Liver (tissue), 3 donors: ENCODE measurements around the gene MRPL37.

Experiments used
- EGR1 ChIP-seq, 2 donors: IDR thresholded peaks; 2 replicates each; pipeline ENCODE4 v1.6.1; 2016 to 2018; ENCODE audit warnings: antibody characterized with exemption in 2 of 2, low read depth in 2 of 2
- GABPA ChIP-seq, 2 donors: IDR thresholded peaks in 1 of 2; conservative IDR thresholded peaks in 1 of 2; 2 replicates each; pipeline ENCODE4 v1.6.1; 2016; ENCODE audit warnings: antibody characterized with exemption in 2 of 2, mild to moderate bottlenecking in 1 of 2, moderate library complexity in 1 of 2
- HNF4G ChIP-seq: IDR thresholded peaks from 2 replicates; pipeline ENCODE4 v1.6.1; 2016; ENCODE audit warnings: antibody characterized with exemption
- JUND ChIP-seq, 2 donors: IDR thresholded peaks; 2 replicates each; pipeline ENCODE4 v1.6.1; 2016; ENCODE audit warnings: antibody characterized with exemption in 2 of 2
- RAD21 ChIP-seq, 2 donors: IDR thresholded peaks; 2 replicates each; pipeline ENCODE4 v1.6.1; 2016; ENCODE audit warnings: antibody characterized with exemption in 2 of 2, mild to moderate bottlenecking in 2 of 2
- TAF1 ChIP-seq: conservative IDR thresholded peaks from 2 replicates; pipeline ENCODE4 v1.6.1; 2016; ENCODE audit warnings: antibody characterized with exemption, mild to moderate bottlenecking
- YY1 ChIP-seq: IDR thresholded peaks from 2 replicates; pipeline ENCODE4 v1.6.1; 2016; ENCODE audit warnings: antibody characterized with exemption, mild to moderate bottlenecking
- TF ChIP-seq, protein P1 (sequence below): fragments of 150-350 bp; IDR thresholded peaks from 2 replicates; pipeline ENCODE4 v1.5.1; 2017; ENCODE audit warnings: improper control_type of control experiment, low read depth, low read length; ENCODE audit not compliant: missing input control
- TF ChIP-seq, protein P2 (sequence below): IDR thresholded peaks from 2 replicates; pipeline ENCODE4 v1.6.1; 2016; ENCODE audit warnings: antibody characterized with exemption, mild to moderate bottlenecking
- TF ChIP-seq, protein P3 (sequence below): IDR thresholded peaks from 2 replicates; pipeline ENCODE4 v1.6.1; 2016; ENCODE audit warnings: antibody characterized with exemption
- TF ChIP-seq, protein P4 (sequence below): IDR thresholded peaks from 2 replicates; pipeline ENCODE4 v1.6.1; 2016; ENCODE audit warnings: antibody characterized with exemption
- TF ChIP-seq, protein P5 (sequence below): IDR thresholded peaks from 2 replicates; pipeline ENCODE4 v1.6.1; 2016; ENCODE audit warnings: antibody characterized with exemption
- donor health status: healthy.
- donor health status: healthy.

DNA sequence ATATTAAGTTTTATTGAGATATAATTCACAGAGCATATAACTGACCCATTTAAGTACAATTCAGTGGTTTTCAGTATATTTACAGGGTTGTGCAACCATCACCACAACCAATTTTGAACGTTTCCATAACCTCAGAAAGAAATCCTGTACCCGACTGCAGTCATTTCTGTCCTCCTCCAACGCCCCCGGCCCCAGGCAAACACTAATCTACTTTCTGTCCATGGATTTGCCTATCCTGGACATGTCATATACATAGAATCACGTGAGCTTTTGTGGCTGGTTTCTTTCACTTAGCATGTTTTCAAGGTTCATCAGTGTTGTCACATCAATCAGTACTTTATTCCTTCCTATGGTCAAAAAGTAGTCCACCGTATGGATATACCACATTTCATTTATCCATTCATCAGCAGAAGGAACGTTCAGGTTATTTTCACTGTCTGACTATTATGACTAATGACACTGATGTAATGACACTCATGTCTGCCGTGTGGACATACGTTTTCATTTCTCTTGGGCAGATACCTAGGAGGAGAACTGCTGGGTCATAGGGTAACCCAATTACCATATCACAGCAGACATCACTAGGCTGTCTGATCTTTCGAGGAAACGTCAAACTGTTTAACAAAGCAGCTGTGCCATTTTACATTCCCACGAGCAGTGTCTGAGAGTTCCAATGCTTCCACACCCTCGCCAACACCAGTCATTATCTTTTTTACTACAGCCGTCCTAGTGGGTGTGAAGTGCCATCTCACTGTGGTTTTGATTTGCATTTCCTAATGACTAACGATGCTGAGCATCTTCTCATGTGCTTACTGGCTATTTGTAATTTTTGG, 30.8 kb downstream of the MRPL37 start:
- TF ChIP-seq, protein P1, sequence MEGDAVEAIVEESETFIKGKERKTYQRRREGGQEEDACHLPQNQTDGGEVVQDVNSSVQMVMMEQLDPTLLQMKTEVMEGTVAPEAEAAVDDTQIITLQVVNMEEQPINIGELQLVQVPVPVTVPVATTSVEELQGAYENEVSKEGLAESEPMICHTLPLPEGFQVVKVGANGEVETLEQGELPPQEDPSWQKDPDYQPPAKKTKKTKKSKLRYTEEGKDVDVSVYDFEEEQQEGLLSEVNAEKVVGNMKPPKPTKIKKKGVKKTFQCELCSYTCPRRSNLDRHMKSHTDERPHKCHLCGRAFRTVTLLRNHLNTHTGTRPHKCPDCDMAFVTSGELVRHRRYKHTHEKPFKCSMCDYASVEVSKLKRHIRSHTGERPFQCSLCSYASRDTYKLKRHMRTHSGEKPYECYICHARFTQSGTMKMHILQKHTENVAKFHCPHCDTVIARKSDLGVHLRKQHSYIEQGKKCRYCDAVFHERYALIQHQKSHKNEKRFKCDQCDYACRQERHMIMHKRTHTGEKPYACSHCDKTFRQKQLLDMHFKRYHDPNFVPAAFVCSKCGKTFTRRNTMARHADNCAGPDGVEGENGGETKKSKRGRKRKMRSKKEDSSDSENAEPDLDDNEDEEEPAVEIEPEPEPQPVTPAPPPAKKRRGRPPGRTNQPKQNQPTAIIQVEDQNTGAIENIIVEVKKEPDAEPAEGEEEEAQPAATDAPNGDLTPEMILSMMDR, result no peak
- TF ChIP-seq EGR1 (IDR thresholded peaks at IDR 0.05; ENCODE audit: low read depth in 2 of 2) (no peak), TAF1 (no peak), RAD21 (IDR thresholded peaks at IDR 0.05) (no peak), HNF4G (no peak), JUND (IDR thresholded peaks at IDR 0.05) (no peak), YY1 (no peak), GABPA (IDR thresholded peaks at IDR 0.05 in 1 of 2, conservative IDR thresholded peaks at IDR 0.05 in 1 of 2) (no peak)
- TF ChIP-seq, protein P2, sequence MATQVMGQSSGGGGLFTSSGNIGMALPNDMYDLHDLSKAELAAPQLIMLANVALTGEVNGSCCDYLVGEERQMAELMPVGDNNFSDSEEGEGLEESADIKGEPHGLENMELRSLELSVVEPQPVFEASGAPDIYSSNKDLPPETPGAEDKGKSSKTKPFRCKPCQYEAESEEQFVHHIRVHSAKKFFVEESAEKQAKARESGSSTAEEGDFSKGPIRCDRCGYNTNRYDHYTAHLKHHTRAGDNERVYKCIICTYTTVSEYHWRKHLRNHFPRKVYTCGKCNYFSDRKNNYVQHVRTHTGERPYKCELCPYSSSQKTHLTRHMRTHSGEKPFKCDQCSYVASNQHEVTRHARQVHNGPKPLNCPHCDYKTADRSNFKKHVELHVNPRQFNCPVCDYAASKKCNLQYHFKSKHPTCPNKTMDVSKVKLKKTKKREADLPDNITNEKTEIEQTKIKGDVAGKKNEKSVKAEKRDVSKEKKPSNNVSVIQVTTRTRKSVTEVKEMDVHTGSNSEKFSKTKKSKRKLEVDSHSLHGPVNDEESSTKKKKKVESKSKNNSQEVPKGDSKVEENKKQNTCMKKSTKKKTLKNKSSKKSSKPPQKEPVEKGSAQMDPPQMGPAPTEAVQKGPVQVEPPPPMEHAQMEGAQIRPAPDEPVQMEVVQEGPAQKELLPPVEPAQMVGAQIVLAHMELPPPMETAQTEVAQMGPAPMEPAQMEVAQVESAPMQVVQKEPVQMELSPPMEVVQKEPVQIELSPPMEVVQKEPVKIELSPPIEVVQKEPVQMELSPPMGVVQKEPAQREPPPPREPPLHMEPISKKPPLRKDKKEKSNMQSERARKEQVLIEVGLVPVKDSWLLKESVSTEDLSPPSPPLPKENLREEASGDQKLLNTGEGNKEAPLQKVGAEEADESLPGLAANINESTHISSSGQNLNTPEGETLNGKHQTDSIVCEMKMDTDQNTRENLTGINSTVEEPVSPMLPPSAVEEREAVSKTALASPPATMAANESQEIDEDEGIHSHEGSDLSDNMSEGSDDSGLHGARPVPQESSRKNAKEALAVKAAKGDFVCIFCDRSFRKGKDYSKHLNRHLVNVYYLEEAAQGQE, result no peak
- TF ChIP-seq, protein P3, sequence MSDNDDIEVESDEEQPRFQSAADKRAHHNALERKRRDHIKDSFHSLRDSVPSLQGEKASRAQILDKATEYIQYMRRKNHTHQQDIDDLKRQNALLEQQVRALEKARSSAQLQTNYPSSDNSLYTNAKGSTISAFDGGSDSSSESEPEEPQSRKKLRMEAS, result no peak
- TF ChIP-seq, protein P4, sequence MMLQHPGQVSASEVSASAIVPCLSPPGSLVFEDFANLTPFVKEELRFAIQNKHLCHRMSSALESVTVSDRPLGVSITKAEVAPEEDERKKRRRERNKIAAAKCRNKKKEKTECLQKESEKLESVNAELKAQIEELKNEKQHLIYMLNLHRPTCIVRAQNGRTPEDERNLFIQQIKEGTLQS, result no peak
- TF ChIP-seq, protein P5, sequence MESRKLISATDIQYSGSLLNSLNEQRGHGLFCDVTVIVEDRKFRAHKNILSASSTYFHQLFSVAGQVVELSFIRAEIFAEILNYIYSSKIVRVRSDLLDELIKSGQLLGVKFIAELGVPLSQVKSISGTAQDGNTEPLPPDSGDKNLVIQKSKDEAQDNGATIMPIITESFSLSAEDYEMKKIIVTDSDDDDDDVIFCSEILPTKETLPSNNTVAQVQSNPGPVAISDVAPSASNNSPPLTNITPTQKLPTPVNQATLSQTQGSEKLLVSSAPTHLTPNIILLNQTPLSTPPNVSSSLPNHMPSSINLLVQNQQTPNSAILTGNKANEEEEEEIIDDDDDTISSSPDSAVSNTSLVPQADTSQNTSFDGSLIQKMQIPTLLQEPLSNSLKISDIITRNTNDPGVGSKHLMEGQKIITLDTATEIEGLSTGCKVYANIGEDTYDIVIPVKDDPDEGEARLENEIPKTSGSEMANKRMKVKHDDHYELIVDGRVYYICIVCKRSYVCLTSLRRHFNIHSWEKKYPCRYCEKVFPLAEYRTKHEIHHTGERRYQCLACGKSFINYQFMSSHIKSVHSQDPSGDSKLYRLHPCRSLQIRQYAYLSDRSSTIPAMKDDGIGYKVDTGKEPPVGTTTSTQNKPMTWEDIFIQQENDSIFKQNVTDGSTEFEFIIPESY, result no peak
